ENCODE measurements around the gene ACTN3.

GRCh38 chr11:66568124-66568916 lies 21.6 kb downstream of the ACTN3 start, which contains the start of gene CTSF:
- TF ChIP-seq CTCF (IDR thresholded peaks at IDR 0.05; ENCODE audit: insufficient read depth, low read length) (no peak), POLR2AphosphoS5 (IDR thresholded peaks at IDR 0.05; ENCODE audit: low read depth) (no peak), REST (IDR thresholded peaks at IDR 0.05; ENCODE audit: insufficient replicate concordance, low read depth) (no peak), SPI1 (IDR thresholded peaks at IDR 0.05; ENCODE audit: borderline replicate concordance, low read depth) (no peak)
